Airway epithelial cell (primary cell): ENCODE measurements around the gene SLC48A1. TPM values are rescaled to one million over a fixed set of nuclear protein-coding genes. Genes with fewer than 3 reads are reported as not detected.

ENCODE experiments used
- total RNA-seq: library from RNA; depleted of rRNA; stranded (reverse); fragments of >200 nt; gene quantifications from 2 replicates; pipeline ENCODE4 v1.2.3, GENCODE V29; 2015

SLC48A1 gene
- total RNA-seq = 14.6 and 22.9 TPM in 2 replicates

GRCh38 chr12:47773062-47773857 is at the start of gene SLC48A1:
Gene SLC48A1 (plus strand): TSS chr12:47773238. CDS start chr12:47773305, 67 bp downstream.

GRCh38 chr12:47725091-47725772 is 47.8 kb upstream of the SLC48A1 start, which contains the start of gene ENDOU:
Gene ENDOU (minus strand): TSS chr12:47725490. CDS start chr12:47725413, 77 bp downstream.

DNA sequence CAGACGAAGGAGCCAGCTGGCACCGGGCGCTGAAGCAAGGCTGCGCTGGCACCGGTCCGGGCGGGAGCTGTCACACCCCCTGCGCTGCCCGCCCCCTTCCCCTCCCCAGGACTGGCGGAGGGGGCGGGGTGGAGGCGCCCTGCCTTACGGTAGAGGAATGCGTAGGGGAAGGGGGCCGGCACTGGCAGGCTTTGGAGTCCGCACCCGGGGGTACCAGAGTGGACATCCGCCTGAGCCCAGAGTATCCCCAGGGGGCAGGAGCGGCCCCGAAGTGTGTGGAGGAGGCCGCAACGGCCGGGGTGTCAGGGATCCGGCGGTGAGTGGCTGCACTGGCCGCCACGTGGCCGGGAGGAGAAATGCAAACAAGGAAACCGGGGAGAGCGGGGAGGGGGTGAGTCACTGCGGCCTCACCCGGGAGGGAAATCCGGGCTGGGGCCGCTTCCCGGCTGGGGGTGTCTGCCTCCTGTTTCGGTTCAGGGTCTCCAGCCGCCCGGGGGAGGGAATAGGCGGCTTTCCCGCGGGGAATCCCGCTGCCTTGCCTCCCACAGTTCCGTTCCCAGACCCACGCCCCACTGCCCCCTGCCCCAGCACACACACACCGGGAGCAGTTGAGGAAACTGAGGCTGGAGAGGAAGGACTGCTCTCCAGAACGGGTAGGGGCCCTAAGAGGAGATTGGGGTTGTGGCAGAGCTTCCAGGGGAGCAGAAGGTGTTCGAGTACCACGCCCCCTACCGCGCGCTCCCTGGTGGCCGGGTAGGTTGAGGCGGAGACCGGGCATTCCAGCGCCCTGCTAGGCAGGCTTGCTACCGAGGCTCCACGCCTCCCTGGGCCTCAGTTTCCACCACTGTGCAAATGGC is 14.0 kb upstream of the SLC48A1 start, which contains the start of gene RAPGEF3:
RAPGEF3 (minus strand) TSS at position 47 of the 857 bp plus-strand sequence. CDS start 324 bp downstream, outside the sequence.

GRCh38 chr12:47819896-47820630 is 47.0 kb downstream of the SLC48A1 start, which contains the start of gene HDAC7:
Gene HDAC7 (minus strand): TSS chr12:47819903. CDS start chr12:47819785, 118 bp downstream.

Other genes with a start within 250 kb of the SLC48A1 start
- gene RPAP3, start 67.2 kb upstream of the SLC48A1 start, total RNA-seq = 12.7 and 15.7 TPM in 2 replicates
- gene ENDOU, start 47.7 kb upstream of the SLC48A1 start, total RNA-seq = 2.6 and 3.4 TPM in 2 replicates
- 4.0 and 4.2 TPM in 2 replicates for gene RAPGEF3, start 14.4 kb upstream of the SLC48A1 start, total RNA-seq
- gene HDAC7, start 46.7 kb downstream of the SLC48A1 start, total RNA-seq = 34.0 and 44.4 TPM in 2 replicates
- gene VDR, start 131.8 kb downstream of the SLC48A1 start, total RNA-seq = 16.8 and 18.1 TPM in 2 replicates
- gene TMEM106C, start 190.4 kb downstream of the SLC48A1 start, total RNA-seq = 66.2 and 66.4 TPM in 2 replicates
- gene COL2A1, start 231.2 kb downstream of the SLC48A1 start, total RNA-seq = 0.07 and 0.14 TPM in 2 replicates